Neutrophil (primary cell): ENCODE data around the gene ATR.

Experiments
- H3K27ac ChIP-seq: fragments of 200-600 bp; sonication (generic); 2 replicates; pipeline ENCODE4 v1.5.1; 2016; ENCODE audit warnings: mild to moderate bottlenecking, moderate library complexity
- H3K27me3 ChIP-seq: fragments of 200-600 bp; sonication (generic); 2 replicates; pipeline ENCODE4 v1.6.0; 2016; ENCODE audit warnings: mild to moderate bottlenecking
- H3K36me3 ChIP-seq: fragments of 200-600 bp; sonication (generic); 2 replicates; pipeline ENCODE4 v1.5.1; 2017
- H3K4me1 ChIP-seq, 2 experiments: fragments of 200-600 bp in 1 of 2; sonication (generic) in 1 of 2; 1 replicate in 1 of 2; 2 replicates in 1 of 2; pipeline versions ENCODE4 v1.5.1 to v1.6.1; 2013 to 2016; ENCODE audit warnings: low read depth in 1 of 2, low read length in 1 of 2, mild to moderate bottlenecking in 1 of 2, moderate library complexity in 1 of 2; ENCODE audit not compliant: control insufficient read depth in 1 of 2, insufficient read depth in 1 of 2
- H3K4me3 ChIP-seq, 2 experiments: fragments of 200-600 bp in 1 of 2; sonication (generic) in 1 of 2; 1 replicate in 1 of 2; 2 replicates in 1 of 2; pipeline ENCODE4 v1.5.1; 2013 to 2016; ENCODE audit warnings: low read depth in 1 of 2, low read length in 1 of 2, mild to moderate bottlenecking in 1 of 2, moderate library complexity in 1 of 2
- H3K9me3 ChIP-seq: fragments of 200-600 bp; sonication (generic); 2 replicates; pipeline ENCODE4 v1.5.1; 2016
- CTCF ChIP-seq: fragments of 200-600 bp; sonication (generic); IDR thresholded peaks from 2 replicates; pipeline ENCODE4 v1.5.1; 2016; ENCODE audit warnings: antibody characterized with exemption

Gene ATR

DNA sequence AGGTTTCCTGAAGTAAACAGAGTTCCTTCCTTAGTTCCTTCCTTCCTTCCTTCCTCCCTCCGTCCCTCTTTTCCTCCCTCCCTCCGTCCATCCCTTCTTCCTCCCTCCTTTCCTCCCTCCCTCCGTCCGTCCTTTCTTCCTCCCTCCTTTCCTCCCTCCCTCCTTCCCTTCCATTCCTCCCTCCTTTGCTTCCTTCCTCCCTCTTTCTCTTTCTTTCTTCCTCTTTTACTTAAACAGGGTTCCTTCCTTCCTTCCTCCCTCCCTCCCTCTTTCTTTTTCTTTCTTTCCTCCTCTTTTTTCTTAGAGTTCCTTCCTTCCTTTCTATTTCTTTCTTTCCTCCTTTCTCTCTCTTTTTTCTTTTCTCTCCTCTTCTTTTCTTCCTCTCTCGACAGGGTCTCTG is 35.2 kb downstream of the ATR start:
- no peak overlapping the region for H3K4me3 ChIP-seq
- no peaks in the 10 kb centered on the region for H3K9me3 ChIP-seq
- no peak for TF ChIP-seq CTCF
- no peak overlapping the region for H3K27ac ChIP-seq
- H3K36me3 ChIP-seq: no peaks in the 10 kb centered on the region
- H3K4me1 ChIP-seq: no peaks in the 10 kb centered on the region
- no peaks in the 10 kb centered on the region for H3K27me3 ChIP-seq

GRCh38 chr3:142542054-142542453 is 36.5 kb downstream of the ATR start:
- Histone ChIP-seq H3K36me3 (no peaks in the 10 kb centered on the region), H3K27me3 (no peaks in the 10 kb centered on the region), H3K4me3 (no peak overlapping the region), H3K9me3 (no peaks in the 10 kb centered on the region), H3K4me1 (no peaks in the 10 kb centered on the region), H3K27ac (no peak overlapping the region)
- TF ChIP-seq CTCF: no peak

DNA sequence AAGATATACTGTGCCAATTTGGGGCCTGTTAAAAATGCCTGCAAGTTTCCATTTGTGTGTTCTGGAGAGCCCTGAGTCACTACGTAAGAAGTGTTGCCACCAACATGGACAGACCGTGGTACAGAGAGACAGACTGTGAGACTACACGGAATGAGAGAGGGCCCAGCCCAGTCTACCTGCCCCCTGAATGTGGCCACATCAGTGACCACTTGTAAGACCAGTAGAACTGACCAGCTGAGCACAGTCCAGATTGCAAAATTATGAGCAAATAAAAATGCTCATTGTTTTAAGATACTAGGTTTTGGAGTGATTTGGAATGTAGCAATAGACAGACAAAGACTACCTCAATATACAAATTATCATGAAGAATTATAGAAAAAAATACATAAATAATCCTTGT is 42.0 kb downstream of the ATR start:
- Histone ChIP-seq H3K4me3 (no peak overlapping the region), H3K4me1 (no peaks in the 10 kb centered on the region), H3K27me3 (no peaks in the 10 kb centered on the region), H3K36me3 (peaks cover 19% of the 10 kb centered on the region), H3K27ac (no peak overlapping the region), H3K9me3 (no peaks in the 10 kb centered on the region)
- TF ChIP-seq CTCF: no peak

- Histone ChIP-seq H3K27ac (no peak overlapping the region), H3K9me3 (no peaks in the 10 kb centered on the region), H3K4me3 (no peak overlapping the region), H3K27me3 (no peaks in the 10 kb centered on the region), H3K36me3 (peaks cover 19% of the 10 kb centered on the region), H3K4me1 (no peaks in the 10 kb centered on the region)
- TF ChIP-seq CTCF: no peak
Observed at GRCh38 chr3:142534543-142534942, 44.0 kb downstream of the ATR start.

DNA sequence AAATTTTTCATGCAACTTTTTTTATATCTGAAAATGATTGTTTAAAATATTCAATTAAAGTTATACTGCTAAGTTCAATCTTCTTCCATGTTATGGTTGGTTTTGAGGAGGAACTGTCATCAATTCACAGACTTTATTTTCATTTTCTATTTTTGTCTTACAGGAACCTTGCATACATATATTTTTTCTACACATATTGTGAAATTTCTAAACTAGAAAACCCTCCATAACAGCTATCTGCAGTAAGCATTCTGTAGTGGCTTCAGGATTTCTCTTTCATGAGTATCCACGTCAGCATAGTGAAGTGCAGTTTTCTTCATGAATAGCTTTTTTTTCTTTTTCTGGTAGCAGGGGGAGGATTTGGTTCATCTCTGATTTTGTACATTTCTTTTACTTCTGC is 48.2 kb downstream of the ATR start:
- no peaks in the 10 kb centered on the region for H3K4me1 ChIP-seq
- no peak overlapping the region for H3K27ac ChIP-seq
- no peak for TF ChIP-seq CTCF
- no peaks in the 10 kb centered on the region for H3K27me3 ChIP-seq
- no peak overlapping the region for H3K4me3 ChIP-seq
- H3K9me3 ChIP-seq: no peaks in the 10 kb centered on the region
- peaks cover 19% of the 10 kb centered on the region for H3K36me3 ChIP-seq
